A549 (cell line): Measurements from ENCODE around the gene SIGLEC7.

Experiments
- CHD2 ChIP-seq: fragments of 150-350 bp; IDR thresholded peaks from 2 replicates; pipeline ENCODE4 v1.6.1; 2014; ENCODE audit warnings: low read length; ENCODE audit not compliant: partially characterized antibody
- CTCF ChIP-seq: fragments of >200 bp; sonication (Bioruptor Twin); formaldehyde crosslinking; IDR thresholded peaks from 3 replicates; pipeline ENCODE4 v1.5.1; 2016
- EP300 ChIP-seq, 2 experiments: fragments of >200 bp; sonication (Bioruptor Twin); formaldehyde crosslinking; IDR thresholded peaks; 2 replicates in 1 of 2; 3 replicates in 1 of 2; pipeline ENCODE4 v1.6.1; 2016 to 2017
- ESRRA ChIP-seq: fragments of 150-350 bp; IDR thresholded peaks from 2 replicates; pipeline ENCODE4 v1.6.1; 2014; ENCODE audit warnings: mild to moderate bottlenecking, low read length, borderline replicate concordance
- MAZ ChIP-seq: fragments of 150-350 bp; IDR thresholded peaks from 2 replicates; pipeline ENCODE4 v1.6.1; 2014; ENCODE audit warnings: antibody characterized with exemption, low read depth, low read length, borderline replicate concordance
- POLR2A ChIP-seq: IDR thresholded peaks from 2 replicates; pipeline ENCODE4 v1.6.1; 2012; ENCODE audit warnings: mild to moderate bottlenecking, low read length
- REST ChIP-seq: fragments of 200-600 bp; sonication (generic); IDR thresholded peaks from 2 replicates; pipeline ENCODE4 v1.6.1; 2016; ENCODE audit warnings: antibody characterized with exemption, mild to moderate bottlenecking, moderate library complexity
- RFX5 ChIP-seq: fragments of 450-650 bp; IDR thresholded peaks from 2 replicates; pipeline ENCODE4 v1.7.1; 2014; ENCODE audit warnings: antibody characterized with exemption, mild to moderate bottlenecking, moderate library complexity

- no peak for TF ChIP-seq CHD2
- no peak for TF ChIP-seq RFX5
- TF ChIP-seq ESRRA: no peak
- TF ChIP-seq MAZ: no peak
- no peak for TF ChIP-seq CTCF
- no peak for TF ChIP-seq POLR2A
- TF ChIP-seq REST: no peak
- TF ChIP-seq EP300 (IDR thresholded peaks at IDR 0.05): no peak
These were observed 2.6 kb upstream of the SIGLEC7 start for GRCh38 chr19:51139299-51140014.
